NCI-H1092 treated with DMSO at 0.1 percent for 48 hours (cell line): ENCODE results near the gene NUDCD3.
A peak's percentile ranks its signal among the peaks of the same experiment; 100 is the strongest.

Source experiments
- DNase-seq: peaks from one replicate; lab custom pipeline; 2025; lab: John Stamatoyannopoulos, UW

NUDCD3 gene

DNA sequence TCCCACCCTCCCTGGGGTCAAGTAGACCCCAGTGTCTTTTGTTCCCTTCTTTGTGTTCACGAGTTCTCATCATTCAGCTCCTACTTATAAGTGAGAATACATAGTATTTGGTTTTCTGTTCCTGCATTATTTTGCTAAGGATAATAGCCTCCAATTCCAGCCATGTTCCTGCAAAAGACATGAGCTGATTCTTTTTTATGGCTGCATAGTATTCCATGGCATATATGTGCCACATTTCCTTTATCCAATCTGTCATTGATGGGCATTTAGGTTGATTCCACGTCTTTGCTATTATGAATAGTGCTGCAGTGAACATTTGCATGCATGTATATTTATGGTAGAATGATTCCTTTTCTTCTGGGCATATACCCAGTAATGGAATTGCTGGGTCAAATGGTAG is 136.8 kb downstream of the NUDCD3 start:
- DNase-seq: no peak

GRCh38 chr7:44348851-44349781 is 141.3 kb downstream of the NUDCD3 start:
- DNase-seq: no peak

- peak; percentile 38 for DNase-seq
Measured at GRCh38 chr7:44348300-44348699, 142.2 kb downstream of the NUDCD3 start.

DNA sequence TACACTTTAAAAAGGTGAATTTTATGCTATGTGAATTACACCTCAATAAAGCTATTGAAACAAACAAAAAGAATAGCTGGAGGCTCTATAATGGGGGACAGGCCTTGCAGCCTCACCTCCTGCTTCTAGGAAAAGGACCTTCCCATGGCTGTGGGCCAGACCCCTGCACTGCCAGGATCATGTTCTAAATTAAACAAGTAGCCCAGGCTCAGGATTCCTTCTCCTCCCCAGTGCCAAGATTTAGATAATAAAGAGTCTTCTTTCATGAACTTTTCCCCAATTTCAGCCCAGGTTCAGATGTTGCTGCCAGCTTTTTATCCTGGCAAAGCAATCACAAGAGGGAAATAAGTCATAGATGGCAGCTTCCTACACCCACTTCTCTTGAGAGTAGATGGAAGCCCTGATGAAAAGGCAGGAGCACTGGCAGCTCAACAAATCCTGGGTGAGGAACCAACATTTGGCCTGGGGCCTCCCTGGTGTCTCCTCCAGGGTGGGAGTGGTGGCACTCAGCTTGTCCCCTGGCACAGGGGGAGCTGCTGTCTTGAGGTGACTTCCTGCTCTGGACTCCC is 142.8 kb downstream of the NUDCD3 start:
- no peak for DNase-seq

GRCh38 chr7:44346063-44346462 is 144.4 kb downstream of the NUDCD3 start:
- no peak for DNase-seq

GRCh38 chr7:44341401-44341800 is 149.1 kb downstream of the NUDCD3 start:
- DNase-seq: no peak

DNA sequence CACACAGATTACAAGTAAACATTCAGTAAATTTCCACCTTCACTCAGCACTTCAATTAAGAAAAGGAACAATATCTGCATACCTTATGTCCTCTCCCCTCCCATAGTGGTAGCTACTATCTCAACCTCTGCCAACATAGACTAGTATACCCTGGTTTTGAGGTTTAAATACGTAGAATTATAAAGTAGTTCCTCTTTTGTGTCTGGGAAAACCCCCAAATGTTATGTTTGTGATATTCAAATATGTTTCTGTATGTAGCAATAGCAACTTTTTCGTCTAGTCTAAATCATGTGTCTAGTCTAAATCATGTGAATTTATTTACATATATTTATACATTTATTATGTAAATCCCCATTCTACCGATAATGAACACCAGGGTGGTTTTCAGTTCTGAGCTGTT is 151.9 kb downstream of the NUDCD3 start:
- no peak for DNase-seq

- DNase-seq: no peak
Measured at GRCh38 chr7:44336491-44336890, 154.0 kb downstream of the NUDCD3 start.

- no peak for DNase-seq
Measured at GRCh38 chr7:44335184-44335583, 155.3 kb downstream of the NUDCD3 start.

DNA sequence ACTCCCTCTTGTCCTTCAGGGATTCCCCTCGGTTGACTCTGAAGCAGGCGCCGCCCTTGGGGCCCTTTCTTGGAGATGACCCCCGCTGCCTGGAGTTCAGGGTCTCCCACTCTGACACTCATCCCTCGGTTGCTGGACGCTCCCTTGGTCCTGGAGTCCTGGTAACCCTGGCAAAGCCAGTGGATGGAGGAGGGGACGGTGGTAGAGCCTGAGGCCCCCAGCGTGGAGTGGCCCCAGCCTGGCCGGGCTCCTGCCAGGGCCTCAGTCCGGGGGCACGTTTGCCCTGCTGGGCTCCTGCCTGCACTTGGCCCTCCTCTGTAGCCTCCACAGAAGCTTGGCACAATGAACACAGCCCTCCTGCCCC is 155.7 kb downstream of the NUDCD3 start:
- no peak for DNase-seq

DNA sequence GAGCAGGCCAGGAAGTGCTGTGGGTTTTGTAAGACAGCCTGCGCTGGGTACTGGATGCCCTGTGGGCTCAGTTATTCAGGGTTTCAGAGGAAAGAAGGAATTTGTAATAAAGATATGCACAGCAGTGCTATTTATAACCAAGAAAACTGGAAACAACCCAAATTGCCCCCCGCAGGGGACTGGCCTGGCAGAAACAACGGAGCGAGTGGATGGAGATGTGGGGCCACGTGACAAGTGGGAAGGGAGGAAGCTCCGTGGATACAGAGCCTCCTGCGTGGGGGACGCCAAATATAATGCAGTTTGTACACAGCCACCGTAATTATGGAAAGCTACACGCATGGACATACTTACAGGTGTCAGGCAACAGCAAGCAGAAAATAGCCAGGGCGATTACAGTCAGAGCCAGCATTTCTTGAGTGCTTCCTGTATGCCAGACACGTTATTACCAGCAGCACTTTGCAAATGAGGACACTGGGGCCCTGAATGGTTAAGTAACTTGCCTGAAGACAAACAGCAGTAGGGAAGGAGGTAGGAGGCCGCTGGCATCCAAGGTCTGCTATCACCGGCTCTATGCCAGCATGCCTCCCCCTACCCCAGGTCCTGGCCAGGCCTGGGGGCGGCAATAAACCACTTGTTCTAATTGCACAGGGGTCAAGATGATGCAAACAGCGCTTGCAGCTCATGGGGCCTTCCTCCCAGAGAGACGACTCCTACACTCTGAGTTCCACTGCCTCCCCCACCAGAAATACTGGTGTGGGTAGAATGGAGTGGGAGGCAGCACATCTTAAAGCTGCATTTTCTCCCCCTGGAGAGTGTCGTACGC is 156.3 kb downstream of the NUDCD3 start:
- no peak for DNase-seq

DNA sequence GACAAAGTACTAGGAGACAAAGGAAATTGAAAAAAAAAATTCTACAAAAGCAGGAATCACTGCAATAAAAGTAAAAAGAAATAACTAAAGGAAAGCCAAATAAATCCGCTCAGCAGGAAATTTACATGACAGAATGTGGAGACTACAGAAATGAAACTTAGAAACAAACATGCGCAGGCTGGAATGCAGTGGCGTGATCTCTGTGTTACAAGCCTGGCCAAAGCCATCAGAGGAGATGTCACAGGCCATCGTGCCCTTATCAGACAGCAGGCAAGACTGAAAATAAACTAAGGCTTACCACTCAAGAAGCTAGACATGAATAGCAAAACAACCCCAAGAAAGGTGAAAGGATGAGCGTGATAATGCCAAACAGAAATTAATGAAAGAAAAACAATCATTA is 158.8 kb downstream of the NUDCD3 start:
- no peak for DNase-seq

GRCh38 chr7:44330331-44330730 is 160.1 kb downstream of the NUDCD3 start:
- no peak for DNase-seq

DNA sequence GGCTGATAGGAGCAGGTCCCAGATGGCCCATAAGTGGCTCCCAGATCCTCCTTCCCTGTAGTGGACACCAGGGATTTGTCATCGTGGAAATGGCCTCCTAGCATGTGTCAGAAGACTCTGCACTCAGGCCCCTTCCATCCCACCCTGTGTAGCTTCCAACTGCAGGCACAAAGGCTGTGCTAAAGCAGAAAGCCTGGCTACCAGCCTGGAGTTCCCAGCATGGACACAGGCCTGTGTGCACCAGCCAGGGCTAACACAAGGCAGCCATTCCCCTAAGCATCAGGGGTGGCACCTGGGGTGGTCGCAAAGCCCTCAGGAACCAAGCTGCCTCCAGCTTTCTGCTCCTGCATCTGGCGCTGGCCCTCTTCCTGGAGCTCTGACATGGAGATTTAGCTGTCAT is 160.6 kb downstream of the NUDCD3 start:
- DNase-seq: no peak
